Measurements from ENCODE around the gene FCN2. TPM values are rescaled to one million over a fixed set of nuclear protein-coding genes. Genes with fewer than 3 reads are reported as not detected.

FCN2 gene
- total and polyA plus RNA-seq, 10 donors, result 0.38 to 7.6 (median 1.8) TPM; not detected in 1

GRCh38 chr9:134933076-134933659 is 52.6 kb downstream of the FCN2 start:
- Histone ChIP-seq H3K9me3 (no peaks in the 10 kb centered on the region), H3K27ac (peak overlapping the region in 1 of 8 donors; percentile 58), H3K36me3 (no peaks in the 10 kb centered on the region), H3K4me1 (peaks cover 0 to 98% (median 81%) of the 10 kb centered on the region in 6 donors), H3K27me3 (replicated peaks in 1 of 7) (peaks cover 0 to 79% (median 0%) of the 10 kb centered on the region in 7 donors), H3K4me3 (no peak overlapping the region)
- TF ChIP-seq POLR2A (IDR thresholded peaks at IDR 0.05), result no peak
- no peak for TF ChIP-seq CTCF (IDR thresholded peaks at IDR 0.05 in 8 of 11, conservative IDR thresholded peaks at IDR 0.05 in 3 of 11)
- no peak for TF ChIP-seq POLR2AphosphoS5 (IDR thresholded peaks at IDR 0.05)
- WGBS, 5 donors, result 85 to 90% (median 86%) methylated on average over 8 to 10 of the region's 10 CpGs
- intact Hi-C loops (cut with DNase I; ENCODE audit: low total_unique reads), result no loop called here
- peak; percentile 51 for DNase-seq

GRCh38 chr9:134935056-134935640 is 54.5 kb downstream of the FCN2 start:
- Histone ChIP-seq H3K9me3 (no peaks in the 10 kb centered on the region), H3K4me1 (peaks cover 0 to 85% (median 63%) of the 10 kb centered on the region in 6 donors), H3K27ac (peak overlapping the region in 3 of 8 donors; percentile 23 to 58 (median 30)), H3K4me3 (no peak overlapping the region), H3K27me3 (replicated peaks in 1 of 7) (peaks cover 0 to 81% (median 0%) of the 10 kb centered on the region in 7 donors), H3K36me3 (no peaks in the 10 kb centered on the region)
- WGBS, 5 donors, result 70 to 79% (median 73%) methylated on average over 15 to 17 of the region's 17 CpGs
- intact Hi-C loops (cut with DNase I; ENCODE audit: low total_unique reads), result no loop called here
- DNase-seq, result peak; percentile 28
- TF ChIP-seq POLR2AphosphoS5 (IDR thresholded peaks at IDR 0.05), result no peak
- TF ChIP-seq CTCF (IDR thresholded peaks at IDR 0.05 in 8 of 11, conservative IDR thresholded peaks at IDR 0.05 in 3 of 11), result no peak
- TF ChIP-seq POLR2A (IDR thresholded peaks at IDR 0.05), result no peak

GRCh38 chr9:134935701-134936345 is 55.2 kb downstream of the FCN2 start:
- Histone ChIP-seq H3K9me3 (no peaks in the 10 kb centered on the region), H3K27ac (peak overlapping the region in 4 of 8 donors; percentile 53 to 74 (median 64)), H3K36me3 (no peaks in the 10 kb centered on the region), H3K4me3 (no peak overlapping the region), H3K27me3 (replicated peaks in 1 of 7) (peaks cover 0 to 81% (median 0%) of the 10 kb centered on the region in 7 donors), H3K4me1 (peaks cover 0 to 80% (median 57%) of the 10 kb centered on the region in 6 donors)
- peak; percentile 67 for DNase-seq
- TF ChIP-seq CTCF (IDR thresholded peaks at IDR 0.05 in 8 of 11, conservative IDR thresholded peaks at IDR 0.05 in 3 of 11), result no peak
- TF ChIP-seq POLR2AphosphoS5 (IDR thresholded peaks at IDR 0.05), result no peak
- no peak for TF ChIP-seq POLR2A (IDR thresholded peaks at IDR 0.05)
- WGBS, 5 donors, result 80 to 86% (median 84%) methylated on average over 27 of the region's 27 CpGs
- intact Hi-C loops (cut with DNase I; ENCODE audit: low total_unique reads), result no loop called here
